HCT116 (cell line): ENCODE data around the gene MYCN. TPM values are rescaled to one million over a fixed set of nuclear protein-coding genes. Genes with fewer than 3 reads are reported as not detected.

Source experiments
- ATAC-seq: fragments of 200-7000 bp; cut with Tn5 transposase; 2 replicates; pipeline ENCODE4 v1.9.1; 2020; ENCODE audit warnings: mild to moderate bottlenecking, moderate library complexity
- BruUV-seq: library from RNA; stranded (reverse); fragments of 400-500 nt; replicated peaks from 2 replicates; lab custom pipeline; 2021; lab: Mats Ljungman, UMichigan
- CTCF ChIA-PET: fragments of 300-600 bp; sonication (Branson Sonifier 250); formaldehyde crosslinking; loops from one replicate; lab custom pipeline; 2021; ENCODE audit warnings: antibody characterized with exemption; lab: Charles Lee
- POLR2A ChIA-PET: fragments of 300-600, 350-600 bp; sonication (Branson Sonifier 250); formaldehyde crosslinking; loops from one replicate; lab custom pipeline; 2021; ENCODE audit warnings: antibody characterized with exemption; lab: Charles Lee
- RAD21 ChIA-PET, 2 experiments: fragments of 300-600 bp; sonication (Branson Sonifier 250); formaldehyde crosslinking; loops; one replicate each; lab custom pipeline; 2023; ENCODE audit warnings: low total read pairs in 2 of 2; ENCODE audit not compliant: uncharacterized antibody in 2 of 2, unreplicated experiment in 2 of 2, low non-redundant PET in 1 of 2; lab: Charles Lee
- DNase-seq: peaks from one replicate; pipeline ENCODE4 v3.0.0-alpha.2; 2010; ENCODE audit warnings: low read depth, low spot score
- H2AFZ ChIP-seq: fragments of 200-600 bp; shearing (Covaris generic), sonication (generic); 2 replicates; pipeline ENCODE4 v1.6.1; 2017; ENCODE audit warnings: low read depth, mixed run types, mixed read lengths, antibody characterized with exemption, low read length; ENCODE audit not compliant: poor library complexity, severe bottlenecking
- H3K27ac ChIP-seq: 2 replicates; pipeline ENCODE4 v1.5.1; 2012; ENCODE audit warnings: low read depth, low read length
- H3K27me3 ChIP-seq: fragments of 200-600 bp; sonication (generic); 2 replicates; pipeline ENCODE4 v1.6.1; 2016; ENCODE audit warnings: mixed run types, low read length, mixed read lengths; ENCODE audit not compliant: insufficient read depth
- H3K36me3 ChIP-seq, 2 experiments: fragments of 200-500 bp in 1 of 2; fragments of 200-600 bp in 1 of 2; sonication (Bioruptor generic) in 1 of 2; sonication (generic) in 1 of 2; 2 replicates each; pipeline versions ENCODE4 v1.5.1 to v1.6.1; 2014 to 2016; ENCODE audit warnings: low read length in 2 of 2, inconsistent platforms in 1 of 2, mixed read lengths in 1 of 2, mixed run types in 1 of 2; ENCODE audit not compliant: insufficient read depth in 2 of 2, control insufficient read depth in 1 of 2
- H3K4me1 ChIP-seq, 2 experiments: fragments of 200-600 bp in 1 of 2; sonication (generic) in 1 of 2; 2 replicates each; pipeline versions ENCODE4 v1.5.1 to v1.6.1; 2012 to 2017; ENCODE audit warnings: low read length in 2 of 2, inconsistent platforms in 1 of 2, mild to moderate bottlenecking in 1 of 2, mixed read lengths in 1 of 2, mixed run types in 1 of 2, moderate library complexity in 1 of 2; ENCODE audit not compliant: insufficient read depth in 2 of 2, control insufficient read depth in 1 of 2
- H3K4me2 ChIP-seq: fragments of 200-600 bp; sonication (generic); 2 replicates; pipeline ENCODE4 v1.6.1; 2017; ENCODE audit warnings: mixed run types, low read length, mixed read lengths
- H3K4me3 ChIP-seq, 2 experiments: fragments of 200-600 bp in 1 of 2; sonication (generic) in 1 of 2; replicated peaks in 1 of 2; 2 replicates each; pipeline ENCODE4 v1.5.1; 2011 to 2016; ENCODE audit warnings: low read length in 2 of 2, control low read depth in 1 of 2, low read depth in 1 of 2, mild to moderate bottlenecking in 1 of 2, mixed read lengths in 1 of 2, mixed run types in 1 of 2
- H3K79me2 ChIP-seq: fragments of 200-600 bp; sonication (generic); 2 replicates; pipeline ENCODE4 v1.6.1; 2017; ENCODE audit warnings: mild to moderate bottlenecking, mixed run types, low read length, moderate library complexity, mixed read lengths; ENCODE audit not compliant: insufficient read depth
- H3K9ac ChIP-seq: fragments of 200-600 bp; sonication (generic); 2 replicates; pipeline ENCODE4 v1.6.1; 2016; ENCODE audit warnings: low read length, mixed read lengths
- H3K9me2 ChIP-seq: fragments of 200-600 bp; sonication (generic), shearing (Covaris generic); 2 replicates; pipeline ENCODE4 v1.6.1; 2017; ENCODE audit warnings: mixed run types, mild to moderate bottlenecking, moderate library complexity; ENCODE audit not compliant: insufficient read depth
- H3K9me3 ChIP-seq, 2 experiments: fragments of 200-500 bp in 1 of 2; fragments of 200-600 bp in 1 of 2; sonication (Bioruptor generic) in 1 of 2; sonication (generic) in 1 of 2; 2 replicates each; pipeline ENCODE4 v1.6.1; 2014 to 2017; ENCODE audit warnings: low read length in 2 of 2, mixed read lengths in 2 of 2, inconsistent platforms in 1 of 2, low read depth in 1 of 2, mild to moderate bottlenecking in 1 of 2, mixed run types in 1 of 2, moderate library complexity in 1 of 2; ENCODE audit not compliant: control insufficient read depth in 1 of 2, insufficient read depth in 1 of 2
- H4K20me1 ChIP-seq: fragments of 200-600 bp; sonication (generic), shearing (Covaris generic); 2 replicates; pipeline ENCODE4 v1.6.1; 2017; ENCODE audit warnings: mixed run types, mild to moderate bottlenecking, moderate library complexity; ENCODE audit not compliant: insufficient read depth
- CBX3 ChIP-seq: IDR thresholded peaks from 2 replicates; pipeline ENCODE4 v1.6.1; 2012; ENCODE audit warnings: low read depth
- EGR1 ChIP-seq: IDR thresholded peaks from 2 replicates; pipeline ENCODE4 v1.6.1; 2012; ENCODE audit warnings: low read depth
- EZH2phosphoT487 ChIP-seq: fragments of 200-600 bp; IDR thresholded peaks from 2 replicates; pipeline ENCODE4 v1.6.1; 2018; ENCODE audit warnings: antibody characterized with exemption, borderline replicate concordance
- intact Hi-C: fragments of 100-400 bp; cut with micrococcal nuclease; formaldehyde crosslinking; loops from 2 replicates; pipeline ENCODE4 v1.10.0; 2022
- total RNA-seq: library from RNA; stranded (reverse); gene quantifications from one replicate; pipeline ENCODE4 v1.2.1, GENCODE V29; 2021; ENCODE audit not compliant: unreplicated experiment
- TF ChIP-seq, protein P1 (sequence below): IDR thresholded peaks from 2 replicates; pipeline ENCODE4 v1.6.1; 2011; ENCODE audit warnings: mild to moderate bottlenecking, low read length, moderate library complexity; ENCODE audit not compliant: insufficient replicate concordance; ENCODE audit errors: extremely low read depth

MYCN gene
- total RNA-seq, 1 experiment from 2014 or later, result not detected

DNA sequence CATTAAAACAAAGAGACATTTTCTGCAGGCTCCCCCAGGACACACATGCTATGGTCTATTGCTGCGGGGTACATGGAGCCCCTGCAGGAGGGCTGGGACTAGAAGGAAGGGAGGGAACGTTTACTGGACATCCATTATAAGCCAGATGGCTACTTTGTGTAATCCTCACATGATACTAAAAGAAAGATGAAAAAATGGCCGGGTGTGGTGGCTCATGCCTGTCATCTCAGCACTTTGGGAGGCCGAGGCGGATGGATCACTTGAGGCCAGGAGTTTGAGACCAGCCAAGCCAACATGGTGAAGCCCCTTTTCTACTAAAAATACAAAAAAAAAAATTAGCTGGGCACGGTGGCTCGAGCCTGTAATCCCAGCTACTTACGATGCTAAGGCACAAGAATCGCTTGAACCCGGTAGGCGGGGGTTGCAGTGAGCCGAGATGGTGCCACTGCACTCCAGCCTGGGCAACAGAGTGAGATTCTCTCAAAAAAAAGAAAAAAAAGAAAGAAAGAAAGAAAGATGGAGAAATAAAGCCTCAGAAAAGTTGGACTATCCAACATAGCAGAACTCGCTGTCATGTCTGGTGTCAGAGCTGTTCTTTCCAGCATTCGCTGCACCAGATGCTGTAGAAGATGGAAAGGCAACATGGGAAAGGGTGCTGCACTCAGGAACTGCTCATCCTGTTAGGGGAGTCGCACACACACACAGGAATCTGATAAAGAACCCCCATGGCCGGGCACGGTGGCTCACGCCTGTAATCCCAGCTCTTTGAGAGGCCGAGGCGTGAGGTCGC is 7.8 kb upstream of the MYCN start:
- intact Hi-C loops, result loop anchor here (10.0 kb wide), 1 partner anchor 832 kb away; no protein-coding TSS in a partner anchor
- ATAC-seq, result peak; percentile 40; the same call in 1 of the 2 replicates

More for the DNA sequence above, 7.8 kb upstream of the MYCN start:
- H3K79me2 ChIP-seq, result no peaks in the 10 kb centered on the region
- H3K4me2 ChIP-seq, result peak overlapping the region; percentile 21; the same call in 1 of the 2 replicates
- TF ChIP-seq EGR1, result no peak
- no peak for TF ChIP-seq CBX3
- no peak for TF ChIP-seq EZH2phosphoT487
- TF ChIP-seq, protein P1, sequence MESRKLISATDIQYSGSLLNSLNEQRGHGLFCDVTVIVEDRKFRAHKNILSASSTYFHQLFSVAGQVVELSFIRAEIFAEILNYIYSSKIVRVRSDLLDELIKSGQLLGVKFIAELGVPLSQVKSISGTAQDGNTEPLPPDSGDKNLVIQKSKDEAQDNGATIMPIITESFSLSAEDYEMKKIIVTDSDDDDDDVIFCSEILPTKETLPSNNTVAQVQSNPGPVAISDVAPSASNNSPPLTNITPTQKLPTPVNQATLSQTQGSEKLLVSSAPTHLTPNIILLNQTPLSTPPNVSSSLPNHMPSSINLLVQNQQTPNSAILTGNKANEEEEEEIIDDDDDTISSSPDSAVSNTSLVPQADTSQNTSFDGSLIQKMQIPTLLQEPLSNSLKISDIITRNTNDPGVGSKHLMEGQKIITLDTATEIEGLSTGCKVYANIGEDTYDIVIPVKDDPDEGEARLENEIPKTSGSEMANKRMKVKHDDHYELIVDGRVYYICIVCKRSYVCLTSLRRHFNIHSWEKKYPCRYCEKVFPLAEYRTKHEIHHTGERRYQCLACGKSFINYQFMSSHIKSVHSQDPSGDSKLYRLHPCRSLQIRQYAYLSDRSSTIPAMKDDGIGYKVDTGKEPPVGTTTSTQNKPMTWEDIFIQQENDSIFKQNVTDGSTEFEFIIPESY, result no peak
- H3K4me1 ChIP-seq, result peaks cover 2 to 5% of the 10 kb centered on the region in 2 experiments; a peak in 3 of 4 replicates
- DNase-seq, result no peak
- H3K27ac ChIP-seq, result no peak overlapping the region
- H3K27me3 ChIP-seq, result no peaks in the 10 kb centered on the region
- no peaks in the 10 kb centered on the region for H3K36me3 ChIP-seq
- RAD21 ChIA-PET, result no interaction called here
- H4K20me1 ChIP-seq, result no peaks in the 10 kb centered on the region
- no peak overlapping the region for H2AFZ ChIP-seq
- H3K9me2 ChIP-seq, result no peaks in the 10 kb centered on the region
- BruUV-seq, result no TSS peak
- POLR2A ChIA-PET, result no interaction called here
- H3K4me3 ChIP-seq, result no peak overlapping the region
- H3K9me3 ChIP-seq, result no peaks in the 10 kb centered on the region
- H3K9ac ChIP-seq, result no peak overlapping the region
- CTCF ChIA-PET, result no interaction called here
